Measurements from ENCODE around the gene NTM.

DNA sequence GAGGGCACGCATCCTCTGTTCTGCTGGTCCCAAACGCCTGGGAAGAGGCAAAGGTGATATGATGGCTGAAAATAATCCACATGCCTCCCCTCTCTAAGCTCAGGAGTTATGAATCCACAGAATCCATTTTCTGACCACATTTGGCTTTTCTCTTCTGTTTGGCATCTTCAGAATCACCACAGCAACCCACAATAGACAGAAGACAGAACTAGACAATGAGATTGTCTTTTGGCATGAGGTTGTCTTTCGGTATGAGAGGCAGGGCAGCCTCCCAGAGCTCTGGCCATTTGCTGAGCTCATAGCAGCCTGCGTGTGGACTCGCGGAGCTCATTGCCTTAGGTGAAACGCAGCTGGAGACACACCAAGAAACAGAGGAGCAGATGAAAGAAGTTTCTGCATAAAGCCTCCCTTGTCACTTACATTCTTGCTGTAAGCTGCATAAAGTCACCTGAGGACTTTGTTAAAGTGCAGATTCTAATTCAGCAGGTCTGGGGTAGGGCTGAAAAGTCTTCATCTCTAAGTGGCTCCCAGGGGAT, 868.0 kb downstream of the NTM start:
- TF ChIP-seq POLR2A (IDR thresholded peaks at IDR 0.05): no peak
- TF ChIP-seq, protein P1, sequence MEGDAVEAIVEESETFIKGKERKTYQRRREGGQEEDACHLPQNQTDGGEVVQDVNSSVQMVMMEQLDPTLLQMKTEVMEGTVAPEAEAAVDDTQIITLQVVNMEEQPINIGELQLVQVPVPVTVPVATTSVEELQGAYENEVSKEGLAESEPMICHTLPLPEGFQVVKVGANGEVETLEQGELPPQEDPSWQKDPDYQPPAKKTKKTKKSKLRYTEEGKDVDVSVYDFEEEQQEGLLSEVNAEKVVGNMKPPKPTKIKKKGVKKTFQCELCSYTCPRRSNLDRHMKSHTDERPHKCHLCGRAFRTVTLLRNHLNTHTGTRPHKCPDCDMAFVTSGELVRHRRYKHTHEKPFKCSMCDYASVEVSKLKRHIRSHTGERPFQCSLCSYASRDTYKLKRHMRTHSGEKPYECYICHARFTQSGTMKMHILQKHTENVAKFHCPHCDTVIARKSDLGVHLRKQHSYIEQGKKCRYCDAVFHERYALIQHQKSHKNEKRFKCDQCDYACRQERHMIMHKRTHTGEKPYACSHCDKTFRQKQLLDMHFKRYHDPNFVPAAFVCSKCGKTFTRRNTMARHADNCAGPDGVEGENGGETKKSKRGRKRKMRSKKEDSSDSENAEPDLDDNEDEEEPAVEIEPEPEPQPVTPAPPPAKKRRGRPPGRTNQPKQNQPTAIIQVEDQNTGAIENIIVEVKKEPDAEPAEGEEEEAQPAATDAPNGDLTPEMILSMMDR (IDR thresholded peaks at IDR 0.05): no peak
